Measurements from ENCODE around the gene OTP. TPM values are rescaled to one million over a fixed set of nuclear protein-coding genes. Genes with fewer than 3 reads are reported as not detected.

The OTP gene
- total RNA-seq (2014; rRNA removed; shearing (Covaris generic); ENCODE audit: low replicate concordance) = not detected in 2 replicates

GRCh38 chr5:77637998-77638762 lies at the start of gene OTP:
TSS of gene OTP (minus strand) at chr5:77638713. CDS start at chr5:77638549, 164 bp downstream.
- in situ Hi-C loops (cut with HindIII; ENCODE audit: low pct_unique_long_range_greater_than_20kb, low sequenced_read_pairs) = no loop called here
- no peak for DNase-seq (ENCODE audit: low read depth)

GRCh38 chr5:77683171-77683732 lies 44.7 kb upstream of the OTP start:
- DNase-seq (ENCODE audit: low read depth) = no peak
- in situ Hi-C loops (cut with HindIII; ENCODE audit: low pct_unique_long_range_greater_than_20kb, low sequenced_read_pairs) = no loop called here

- DNase-seq (ENCODE audit: low read depth) = no peak
- in situ Hi-C loops (cut with HindIII; ENCODE audit: low pct_unique_long_range_greater_than_20kb, low sequenced_read_pairs) = no loop called here
Observed at GRCh38 chr5:77670526-77670925, 32.0 kb upstream of the OTP start.

GRCh38 chr5:77669677-77670076 lies 31.2 kb upstream of the OTP start:
- in situ Hi-C loops (cut with HindIII; ENCODE audit: low pct_unique_long_range_greater_than_20kb, low sequenced_read_pairs) = no loop called here
- DNase-seq (ENCODE audit: low read depth) = no peak

- in situ Hi-C loops (cut with HindIII; ENCODE audit: low pct_unique_long_range_greater_than_20kb, low sequenced_read_pairs) = no loop called here
- DNase-seq (ENCODE audit: low read depth) = no peak
Observed at GRCh38 chr5:77663090-77663863, 24.8 kb upstream of the OTP start.

- no peak for DNase-seq (ENCODE audit: low read depth)
- in situ Hi-C loops (cut with HindIII; ENCODE audit: low pct_unique_long_range_greater_than_20kb, low sequenced_read_pairs) = no loop called here
Observed at GRCh38 chr5:77662635-77663034, 24.1 kb upstream of the OTP start.

- DNase-seq (ENCODE audit: low read depth) = no peak
- in situ Hi-C loops (cut with HindIII; ENCODE audit: low pct_unique_long_range_greater_than_20kb, low sequenced_read_pairs) = no loop called here
Observed at GRCh38 chr5:77658662-77659061, 20.1 kb upstream of the OTP start.

DNA sequence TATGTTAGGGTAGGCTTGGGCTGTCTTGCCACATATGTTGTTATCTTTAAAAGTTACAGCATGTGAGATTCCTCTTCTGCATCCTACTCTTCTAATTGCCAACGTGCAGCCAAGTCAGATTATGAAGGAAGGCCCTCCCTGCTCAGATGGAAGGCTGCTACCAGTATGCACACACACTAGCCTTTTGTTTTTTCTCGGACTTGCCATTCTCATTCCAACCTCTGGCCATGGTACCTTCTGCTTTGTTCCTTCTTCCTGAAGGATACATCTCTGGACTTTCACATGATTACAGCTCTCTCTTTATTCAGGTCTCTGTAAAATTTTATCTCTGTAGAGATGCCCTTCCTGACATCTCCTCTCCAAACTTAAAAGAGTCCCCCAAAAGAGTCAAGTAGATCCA lies 12.8 kb upstream of the OTP start:
- in situ Hi-C loops (cut with HindIII; ENCODE audit: low pct_unique_long_range_greater_than_20kb, low sequenced_read_pairs) = no loop called here
- DNase-seq (ENCODE audit: low read depth) = no peak

GRCh38 chr5:77650686-77651085 lies 12.2 kb upstream of the OTP start:
- DNase-seq (ENCODE audit: low read depth) = no peak
- in situ Hi-C loops (cut with HindIII; ENCODE audit: low pct_unique_long_range_greater_than_20kb, low sequenced_read_pairs) = no loop called here

- in situ Hi-C loops (cut with HindIII; ENCODE audit: low pct_unique_long_range_greater_than_20kb, low sequenced_read_pairs) = no loop called here
- DNase-seq (ENCODE audit: low read depth) = no peak
Observed at GRCh38 chr5:77649776-77650175, 11.3 kb upstream of the OTP start.

- in situ Hi-C loops (cut with HindIII; ENCODE audit: low pct_unique_long_range_greater_than_20kb, low sequenced_read_pairs) = no loop called here
- DNase-seq (ENCODE audit: low read depth) = no peak
Observed at GRCh38 chr5:77645995-77646639, 7.6 kb upstream of the OTP start.

DNA sequence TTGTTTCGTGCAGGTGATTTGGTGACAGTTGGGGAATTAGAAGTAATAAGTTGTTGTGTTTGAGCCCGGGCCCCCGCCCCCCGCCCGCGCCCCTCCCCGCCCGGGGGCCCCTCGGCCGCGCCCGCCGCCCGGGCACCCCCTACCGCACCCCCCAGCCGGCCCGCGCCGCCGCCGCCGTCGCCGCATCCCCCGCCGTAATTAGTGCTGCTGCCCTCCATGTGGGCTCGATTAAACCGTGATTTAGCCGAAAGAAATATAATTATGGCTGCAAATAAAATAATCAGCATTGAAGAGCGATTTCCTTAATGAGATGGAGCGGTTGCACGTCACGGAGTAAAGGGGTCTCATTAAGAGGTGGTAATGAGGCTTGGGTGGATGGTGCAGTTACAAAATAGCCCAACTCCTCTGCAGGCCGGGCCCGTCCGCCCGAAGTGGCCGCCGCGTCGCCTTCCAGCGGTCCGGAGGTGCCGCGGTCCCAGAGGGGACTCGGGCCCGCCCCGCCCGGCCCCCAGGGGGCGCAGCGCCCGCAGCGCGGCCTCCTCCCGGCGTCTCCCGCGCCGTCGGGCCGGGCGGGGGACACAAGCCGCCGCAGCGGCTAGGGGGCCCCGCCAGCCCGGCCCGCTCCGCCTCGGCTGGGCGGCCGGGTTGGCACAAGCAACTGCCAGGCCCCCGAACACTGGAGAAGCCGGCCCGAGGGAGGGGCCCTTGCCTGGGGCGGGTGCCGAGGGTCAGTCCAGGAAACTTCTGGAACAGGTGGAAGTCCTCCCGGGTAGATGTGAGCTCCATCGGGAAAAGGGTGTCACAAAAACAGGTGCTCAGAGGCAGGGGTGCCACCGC lies 6.9 kb upstream of the OTP start:
- DNase-seq (ENCODE audit: low read depth) = peak; percentile 31
- in situ Hi-C loops (cut with HindIII; ENCODE audit: low pct_unique_long_range_greater_than_20kb, low sequenced_read_pairs) = no loop called here

DNA sequence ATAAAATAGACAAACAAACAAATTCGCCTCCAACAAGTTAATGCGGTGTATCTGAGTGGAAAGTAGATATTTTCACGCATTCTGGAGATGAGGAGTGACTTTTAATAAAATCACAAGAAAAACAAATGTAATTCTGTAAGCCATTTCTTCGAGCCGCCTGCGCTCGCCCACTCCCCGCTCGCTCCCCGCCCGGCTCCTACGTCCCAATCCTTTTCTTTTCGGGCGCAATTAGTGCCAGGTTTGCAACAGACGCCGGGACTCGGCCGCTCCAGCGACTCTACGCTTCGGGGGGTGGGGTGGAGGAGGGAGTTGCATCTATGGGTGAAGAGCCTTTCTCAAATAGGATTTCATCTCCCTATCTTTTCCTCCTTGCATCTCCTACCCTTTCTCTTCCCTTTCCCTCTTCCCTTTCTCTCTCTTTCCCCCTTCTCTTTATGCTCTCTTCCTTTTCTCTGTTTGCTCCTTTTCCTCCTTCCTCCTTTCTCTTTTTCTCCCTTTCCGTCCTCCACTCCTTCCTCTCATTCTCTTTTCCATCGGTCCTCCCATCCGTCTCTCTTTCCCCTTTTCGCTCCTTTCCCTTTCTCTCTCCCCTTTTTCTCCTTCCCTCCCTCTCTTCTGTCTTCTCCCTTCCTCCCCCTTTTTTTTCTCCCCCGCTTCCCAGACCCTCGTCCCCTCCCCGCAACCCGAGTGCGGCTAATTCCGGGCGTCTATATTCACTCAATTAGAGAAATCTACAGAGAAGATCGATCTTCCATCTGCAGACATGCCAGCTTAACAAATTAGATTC lies 6.1 kb upstream of the OTP start:
- no peak for DNase-seq (ENCODE audit: low read depth)
- in situ Hi-C loops (cut with HindIII; ENCODE audit: low pct_unique_long_range_greater_than_20kb, low sequenced_read_pairs) = no loop called here

DNA sequence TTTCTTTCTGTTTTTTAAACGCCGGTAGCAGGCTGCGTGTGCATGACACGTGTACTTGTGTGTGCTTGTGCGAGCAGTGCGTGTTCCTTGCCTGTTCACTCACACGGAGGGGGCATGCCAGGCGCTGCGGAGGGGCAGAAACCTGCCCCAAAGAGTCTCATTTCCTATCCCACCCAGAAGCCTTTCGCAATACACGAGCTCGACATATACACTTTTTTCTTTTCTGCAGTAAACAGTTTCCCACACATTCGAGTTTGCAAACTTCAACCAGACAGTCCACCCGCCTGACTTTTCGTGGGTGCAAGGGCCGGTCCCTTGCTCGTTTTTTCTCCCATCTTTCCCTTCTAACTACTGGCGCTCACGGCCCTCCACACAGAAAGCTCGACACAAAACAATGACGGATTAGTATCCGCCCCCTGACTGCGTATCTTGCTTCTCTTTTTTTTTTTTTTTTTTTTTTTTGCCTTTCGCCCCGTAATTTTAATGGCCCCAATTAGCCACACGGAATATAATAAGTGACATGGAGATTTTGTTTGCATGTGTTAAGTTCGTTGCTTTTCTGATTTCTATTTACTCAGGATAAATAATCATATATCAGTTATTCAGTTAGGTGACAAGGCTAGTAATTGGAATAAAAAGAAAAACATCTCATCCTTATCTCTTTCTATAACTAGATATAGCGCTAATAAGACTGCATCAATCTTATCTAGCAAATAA lies 5.3 kb upstream of the OTP start:
- DNase-seq (ENCODE audit: low read depth) = no peak
- in situ Hi-C loops (cut with HindIII; ENCODE audit: low pct_unique_long_range_greater_than_20kb, low sequenced_read_pairs) = no loop called here

DNA sequence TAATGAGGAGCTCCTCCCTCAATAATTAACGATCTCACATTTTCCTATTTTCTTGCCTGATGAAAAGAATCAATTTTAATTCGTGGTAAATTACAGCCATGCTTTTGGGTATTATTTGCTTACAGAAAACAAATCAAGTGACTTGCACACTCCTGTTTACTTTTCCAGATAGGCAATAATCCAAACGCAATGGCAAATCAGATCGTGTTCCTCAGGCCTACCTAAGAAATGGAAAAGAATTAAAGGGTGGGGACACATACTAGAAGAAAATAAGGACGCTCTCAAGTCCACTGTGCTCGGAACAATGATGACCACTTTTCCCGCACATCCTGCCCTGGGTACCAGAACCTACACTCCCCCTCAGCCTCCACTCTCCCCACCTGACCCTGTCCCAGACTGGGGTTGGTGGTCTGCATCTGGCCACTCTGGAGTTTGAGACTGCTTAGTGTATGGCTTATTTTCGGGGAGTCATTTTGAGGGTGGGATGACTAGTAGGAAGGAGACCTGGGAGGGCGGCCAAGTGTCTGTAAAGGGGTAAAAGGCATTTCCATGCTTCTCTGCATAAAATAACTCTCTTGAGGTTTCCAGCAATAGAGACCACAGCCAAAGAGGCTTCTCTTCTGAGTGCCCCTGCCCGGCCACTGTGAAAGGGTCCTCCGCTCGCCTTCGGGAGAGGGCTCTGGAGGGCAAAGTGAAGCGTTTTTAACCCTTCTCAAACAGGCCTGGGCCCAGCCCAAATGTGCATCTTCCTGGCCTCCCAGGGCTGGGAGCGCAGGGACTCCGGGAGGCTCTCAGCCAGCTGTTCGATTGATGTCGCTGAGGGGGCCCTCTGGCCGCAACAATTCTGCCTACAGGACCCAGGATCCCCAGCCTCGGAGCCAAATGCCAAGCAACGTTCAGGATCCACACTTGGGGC lies 4.5 kb upstream of the OTP start:
- in situ Hi-C loops (cut with HindIII; ENCODE audit: low pct_unique_long_range_greater_than_20kb, low sequenced_read_pairs) = no loop called here
- no peak for DNase-seq (ENCODE audit: low read depth)
